Thymus (tissue), 11 donors: ENCODE measurements around the gene EDN1. TPM values are rescaled to one million over a fixed set of nuclear protein-coding genes. Genes with fewer than 3 reads are reported as not detected.

Experiments used
- DNase-seq, 9 donors: peaks; one replicate each; pipeline ENCODE4 v3.0.0-alpha.2; 2013; ENCODE audit warnings: low spot score in 9 of 9, low read depth in 6 of 9, missing footprints in 1 of 9
- H3K27ac ChIP-seq, 2 donors: one replicate each; pipeline ENCODE4 v1.5.1; 2013; ENCODE audit warnings: control low read depth in 1 of 2, low read depth in 1 of 2, low read length in 1 of 2, mild to moderate bottlenecking in 1 of 2, moderate library complexity in 1 of 2
- H3K27me3 ChIP-seq, 2 donors: one replicate each; pipeline ENCODE4 v1.5.1; 2013; ENCODE audit warnings: low read length in 1 of 2; ENCODE audit not compliant: control insufficient read depth in 2 of 2, insufficient read depth in 1 of 2
- H3K36me3 ChIP-seq, 2 donors: one replicate each; pipeline ENCODE4 v1.5.1; 2013; ENCODE audit warnings: low read length in 1 of 2, mild to moderate bottlenecking in 1 of 2, moderate library complexity in 1 of 2; ENCODE audit not compliant: control insufficient read depth in 2 of 2, insufficient read depth in 2 of 2
- H3K4me1 ChIP-seq, 2 donors: one replicate each; pipeline ENCODE4 v1.5.1; 2013; ENCODE audit warnings: low read length in 2 of 2; ENCODE audit not compliant: control insufficient read depth in 2 of 2, insufficient read depth in 2 of 2
- H3K4me3 ChIP-seq, 2 donors: one replicate each; pipeline ENCODE4 v1.5.1; 2013; ENCODE audit warnings: low read length in 2 of 2, control low read depth in 1 of 2, mild to moderate bottlenecking in 1 of 2
- H3K9me3 ChIP-seq, 2 donors: one replicate each; pipeline ENCODE4 v1.5.1; 2013; ENCODE audit warnings: low read length in 1 of 2, mild to moderate bottlenecking in 1 of 2; ENCODE audit not compliant: control insufficient read depth in 2 of 2, insufficient read depth in 1 of 2
- WGBS: extraction: QIAGEN DNeasy Blood & Tissue Kit; methylation state at CpG from one replicate; pipeline ENCODE4 v1.1.7; 2013; 5-methylcytosine and 5-hydroxymethylcytosine counted together
- polyA plus RNA-seq: library from polyadenylated mRNA; stranded (reverse); fragments of 200-250 nt; gene quantifications from one replicate; pipeline ENCODE4 v1.2.3, GENCODE V29; 2013
- total RNA-seq: library from RNA; stranded (reverse); fragments of 120-200 nt; gene quantifications from one replicate; pipeline ENCODE4 v1.2.4, GENCODE V29; 2013
- donor health status: healthy.

Gene EDN1
- total and polyA plus RNA-seq, 2 donors = 1.0 to 14.3 TPM

DNA sequence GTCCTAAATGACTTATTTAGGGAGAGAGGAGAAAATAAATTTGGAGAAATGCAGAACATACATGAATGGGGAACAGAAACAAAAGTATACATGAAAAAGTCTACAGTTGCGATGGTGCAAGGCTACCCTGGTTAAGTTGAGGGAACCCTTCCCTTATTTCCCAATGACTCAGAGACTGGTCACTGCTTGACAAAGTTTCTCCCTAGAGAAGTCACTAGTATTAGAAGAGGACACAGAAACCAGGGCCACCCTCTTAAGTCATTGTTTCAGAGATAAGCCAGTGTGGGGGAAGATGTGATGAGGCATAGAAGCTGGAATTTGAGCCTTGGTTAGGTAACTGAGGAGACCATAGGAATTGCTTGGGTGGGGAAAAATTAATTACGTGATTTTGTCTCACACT is 24.4 kb upstream of the EDN1 start:
- DNase-seq = peak in 1 of 9 donors; percentile 16
- Histone ChIP-seq H3K4me3 (no peak overlapping the region), H3K27me3 (no peaks in the 10 kb centered on the region), H3K36me3 (no peaks in the 10 kb centered on the region), H3K27ac (no peak overlapping the region), H3K4me1 (peaks cover 0 to 3% of the 10 kb centered on the region in 2 donors), H3K9me3 (no peaks in the 10 kb centered on the region)
- 95% methylated on average over 2 of the region's 2 CpGs for WGBS

DNA sequence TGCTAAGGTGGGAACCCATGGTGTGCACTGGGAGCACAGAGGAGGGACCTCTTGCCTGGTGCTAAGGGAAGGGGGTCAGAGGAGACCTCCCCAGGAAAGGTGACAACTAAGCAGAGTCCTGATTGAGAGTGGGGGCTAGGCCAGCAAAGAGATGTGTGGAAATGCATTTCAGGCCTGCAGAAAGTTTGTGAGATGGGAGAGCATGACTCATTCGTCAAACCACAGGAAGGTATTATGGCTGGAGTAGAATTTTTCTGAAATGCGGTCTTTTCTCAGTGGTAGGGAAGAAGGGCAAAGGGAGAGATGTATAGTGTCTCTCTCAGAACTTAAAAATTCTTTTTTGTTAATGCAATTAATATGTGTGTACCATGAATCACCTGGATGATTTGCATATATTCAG is 23.6 kb upstream of the EDN1 start:
- Histone ChIP-seq H3K27me3 (no peaks in the 10 kb centered on the region), H3K4me3 (no peak overlapping the region), H3K9me3 (no peaks in the 10 kb centered on the region), H3K36me3 (no peaks in the 10 kb centered on the region), H3K27ac (no peak overlapping the region), H3K4me1 (peaks cover 0 to 3% of the 10 kb centered on the region in 2 donors)
- DNase-seq = no peak
- WGBS = 47% methylated on average over 2 of the region's 2 CpGs

GRCh38 chr6:12269110-12269509 is 21.1 kb upstream of the EDN1 start:
- Histone ChIP-seq H3K27me3 (no peaks in the 10 kb centered on the region), H3K4me3 (no peak overlapping the region), H3K27ac (no peak overlapping the region), H3K9me3 (no peaks in the 10 kb centered on the region), H3K4me1 (peaks cover 0 to 3% of the 10 kb centered on the region in 2 donors), H3K36me3 (no peaks in the 10 kb centered on the region)
- no peak for DNase-seq
- 48% methylated on average over 2 of the region's 2 CpGs for WGBS

DNA sequence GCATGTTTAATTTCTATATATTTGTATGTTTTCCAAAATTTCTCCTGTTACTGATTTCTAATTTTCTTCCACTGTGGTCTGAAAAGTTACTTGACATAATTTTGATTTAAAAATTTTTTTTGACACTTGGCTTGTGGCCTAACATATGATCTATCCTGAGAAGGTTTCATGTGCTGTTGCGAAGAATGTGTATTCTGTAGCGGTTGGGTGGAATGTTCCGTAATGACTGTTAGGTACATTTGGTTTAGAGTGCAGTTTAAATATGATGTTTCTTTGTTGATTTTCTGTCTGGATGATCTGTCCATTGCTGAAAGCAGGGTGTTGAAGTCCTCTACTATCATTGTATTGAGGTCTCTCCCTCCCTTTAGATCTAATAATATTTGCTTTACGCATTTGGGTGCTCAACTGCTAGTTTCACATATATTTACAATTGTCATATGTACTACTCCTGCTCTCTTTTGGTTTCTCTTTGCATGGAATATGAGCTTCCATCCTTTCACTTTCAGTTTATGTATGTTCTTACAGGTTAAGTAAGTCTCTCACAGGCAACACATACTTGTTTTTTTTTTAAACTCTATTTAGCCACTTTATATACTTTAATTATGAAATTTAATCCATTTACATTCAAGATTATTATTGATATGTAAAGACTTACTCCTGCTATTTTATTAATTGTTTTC is 19.5 kb upstream of the EDN1 start:
- no peak for DNase-seq
- Histone ChIP-seq H3K4me3 (no peak overlapping the region), H3K27me3 (no peaks in the 10 kb centered on the region), H3K4me1 (peaks cover 0 to 3% of the 10 kb centered on the region in 2 donors), H3K9me3 (no peaks in the 10 kb centered on the region), H3K36me3 (no peaks in the 10 kb centered on the region), H3K27ac (no peak overlapping the region)
- 98% methylated on average over 4 of the region's 4 CpGs for WGBS

DNA sequence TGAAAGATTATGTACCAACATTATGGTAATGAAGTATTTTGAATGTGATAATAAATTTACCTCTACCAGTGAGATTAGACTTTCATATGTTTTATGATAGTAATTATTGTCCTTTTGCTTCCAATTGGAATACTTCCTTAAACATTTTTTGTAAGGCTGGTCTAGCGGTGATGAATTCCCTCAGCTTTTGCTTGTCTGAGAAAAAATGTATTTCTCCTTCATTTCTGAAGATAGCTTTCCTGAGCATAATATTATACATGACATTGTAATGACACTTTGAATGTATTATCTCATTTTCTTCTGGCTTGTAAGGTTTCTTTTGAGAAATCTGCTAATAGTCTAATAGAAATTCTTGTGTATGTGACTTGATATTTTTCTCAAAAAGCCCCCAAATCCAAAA is 18.6 kb upstream of the EDN1 start:
- H3K4me3 ChIP-seq = no peak overlapping the region
- DNase-seq = no peak
- no peaks in the 10 kb centered on the region for H3K4me1 ChIP-seq
- 98% methylated on average over 1 of the region's 1 CpG for WGBS
- no peaks in the 10 kb centered on the region for H3K27me3 ChIP-seq
- H3K36me3 ChIP-seq = no peaks in the 10 kb centered on the region
- no peak overlapping the region for H3K27ac ChIP-seq
- H3K9me3 ChIP-seq = no peaks in the 10 kb centered on the region

- Histone ChIP-seq H3K27ac (no peak overlapping the region), H3K4me1 (no peaks in the 10 kb centered on the region), H3K36me3 (no peaks in the 10 kb centered on the region), H3K27me3 (no peaks in the 10 kb centered on the region), H3K4me3 (no peak overlapping the region), H3K9me3 (no peaks in the 10 kb centered on the region)
- 98% methylated on average over 1 of the region's 1 CpG for WGBS
- no peak for DNase-seq
Measured at GRCh38 chr6:12271997-12272396, 18.2 kb upstream of the EDN1 start.

DNA sequence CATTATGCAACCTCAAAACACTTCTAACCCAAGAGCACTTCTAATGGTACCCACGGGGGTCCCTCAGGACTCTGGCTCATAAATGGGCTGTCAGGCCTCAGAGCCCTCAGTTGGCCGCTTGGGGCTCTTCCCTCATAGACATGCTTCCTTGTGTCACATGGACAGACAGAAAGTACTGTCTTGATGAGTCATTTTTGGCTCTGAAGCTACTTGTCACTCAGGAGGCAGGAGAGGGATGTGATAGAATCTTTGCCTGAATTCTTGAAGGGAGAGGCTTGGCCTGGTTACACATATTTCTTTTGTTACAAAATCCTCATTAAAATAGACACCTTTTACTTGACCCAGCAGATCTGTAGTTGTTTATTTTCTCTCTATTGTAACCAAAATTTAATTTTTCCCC is 15.1 kb upstream of the EDN1 start:
- Histone ChIP-seq H3K27ac (no peak overlapping the region), H3K4me1 (no peaks in the 10 kb centered on the region), H3K27me3 (no peaks in the 10 kb centered on the region), H3K9me3 (no peaks in the 10 kb centered on the region), H3K36me3 (no peaks in the 10 kb centered on the region), H3K4me3 (no peak overlapping the region)
- DNase-seq = no peak
- WGBS = 87% methylated on average over 2 of the region's 2 CpGs

GRCh38 chr6:12276930-12277315 is 13.2 kb upstream of the EDN1 start:
- H3K4me1 ChIP-seq = no peaks in the 10 kb centered on the region
- DNase-seq = no peak
- H3K9me3 ChIP-seq = no peaks in the 10 kb centered on the region
- H3K4me3 ChIP-seq = no peak overlapping the region
- no peaks in the 10 kb centered on the region for H3K27me3 ChIP-seq
- no peaks in the 10 kb centered on the region for H3K36me3 ChIP-seq
- 100% methylated on average over 1 of the region's 1 CpG for WGBS
- H3K27ac ChIP-seq = no peak overlapping the region

DNA sequence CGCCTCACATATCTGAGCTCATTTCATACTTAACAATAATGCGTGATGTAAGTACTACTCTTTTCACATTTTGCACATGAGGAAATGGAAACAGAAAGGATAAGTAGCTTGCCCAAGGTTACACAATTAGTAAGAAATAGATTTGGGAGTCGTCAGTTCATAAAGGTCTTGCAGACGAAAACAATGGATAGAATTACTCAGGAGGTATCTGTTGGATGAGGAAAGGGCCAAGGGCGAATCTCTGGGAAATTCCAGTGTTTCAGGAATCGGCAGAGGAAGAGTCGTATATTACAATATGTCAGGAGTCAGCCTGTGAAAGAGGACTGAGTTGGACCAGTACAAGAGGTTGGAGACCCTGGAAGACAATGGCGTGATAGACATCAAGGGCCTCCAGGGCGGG is 12.8 kb upstream of the EDN1 start:
- no peak overlapping the region for H3K4me3 ChIP-seq
- H3K27me3 ChIP-seq = no peaks in the 10 kb centered on the region
- no peaks in the 10 kb centered on the region for H3K9me3 ChIP-seq
- WGBS = 96% methylated on average over 9 of the region's 9 CpGs
- no peaks in the 10 kb centered on the region for H3K4me1 ChIP-seq
- H3K36me3 ChIP-seq = no peaks in the 10 kb centered on the region
- no peak for DNase-seq
- no peak overlapping the region for H3K27ac ChIP-seq

- Histone ChIP-seq H3K36me3 (no peaks in the 10 kb centered on the region), H3K4me1 (no peaks in the 10 kb centered on the region), H3K9me3 (no peaks in the 10 kb centered on the region), H3K27ac (no peak overlapping the region), H3K27me3 (no peaks in the 10 kb centered on the region), H3K4me3 (no peak overlapping the region)
- DNase-seq = no peak
Measured at GRCh38 chr6:12278915-12279314, 11.2 kb upstream of the EDN1 start.
